Measurements from ENCODE around the gene RAD23B. TPM values are rescaled to one million over a fixed set of nuclear protein-coding genes. Genes with fewer than 3 reads are reported as not detected.

The RAD23B gene
- polyA plus RNA-seq, 1 donor, result 142 TPM

DNA sequence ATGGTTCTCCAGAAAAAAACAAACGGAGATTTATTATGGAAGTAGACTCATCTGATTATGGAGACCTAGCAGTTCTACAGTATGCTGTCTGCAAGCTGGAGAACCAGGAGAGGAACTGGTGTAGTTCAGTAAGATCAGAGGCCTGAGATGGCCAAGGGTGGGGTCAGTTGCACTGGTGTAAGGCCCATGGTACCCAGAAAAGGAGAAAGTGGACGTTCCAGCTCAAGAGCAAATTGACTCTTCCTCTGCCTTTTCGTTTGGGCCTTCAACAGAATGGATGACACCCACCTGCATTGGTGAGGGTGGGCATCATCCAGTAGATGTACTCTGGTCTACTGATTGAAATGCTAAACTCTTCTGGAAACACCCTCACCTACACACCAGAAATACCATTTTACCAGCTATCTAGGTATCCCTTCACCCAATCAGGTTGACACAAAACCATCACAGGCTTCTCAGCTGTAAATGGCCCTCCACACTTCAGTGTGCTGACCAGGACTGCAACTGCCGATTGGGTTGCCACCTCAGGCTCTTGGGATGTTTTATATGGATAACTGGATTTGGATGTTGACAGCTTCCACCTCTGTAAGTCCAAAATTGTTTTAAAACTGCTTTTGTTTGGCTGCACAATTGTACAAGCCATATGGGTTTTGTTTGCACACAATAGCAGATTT is 51.2 kb downstream of the RAD23B start:
- no peak for DNase-seq

DNA sequence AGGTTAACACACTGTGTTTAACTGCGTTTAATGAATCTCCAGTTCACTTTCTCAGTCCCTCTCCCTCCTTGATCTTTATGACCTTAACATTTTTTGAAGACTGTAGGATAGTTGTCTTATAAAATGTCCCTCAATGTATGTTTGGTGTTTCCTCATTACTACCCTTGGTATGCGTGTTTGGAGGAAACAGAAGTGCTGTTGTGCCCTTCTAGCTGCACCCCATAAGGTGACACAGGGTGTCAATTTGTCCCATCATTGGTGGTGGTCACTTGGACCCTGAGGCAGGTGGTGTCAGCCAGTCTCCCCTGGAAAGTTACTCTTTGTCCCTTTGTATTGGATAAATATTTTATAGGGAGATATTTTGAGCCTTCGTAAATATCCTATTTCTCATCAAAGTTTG is 52.3 kb downstream of the RAD23B start:
- no peak for DNase-seq

DNA sequence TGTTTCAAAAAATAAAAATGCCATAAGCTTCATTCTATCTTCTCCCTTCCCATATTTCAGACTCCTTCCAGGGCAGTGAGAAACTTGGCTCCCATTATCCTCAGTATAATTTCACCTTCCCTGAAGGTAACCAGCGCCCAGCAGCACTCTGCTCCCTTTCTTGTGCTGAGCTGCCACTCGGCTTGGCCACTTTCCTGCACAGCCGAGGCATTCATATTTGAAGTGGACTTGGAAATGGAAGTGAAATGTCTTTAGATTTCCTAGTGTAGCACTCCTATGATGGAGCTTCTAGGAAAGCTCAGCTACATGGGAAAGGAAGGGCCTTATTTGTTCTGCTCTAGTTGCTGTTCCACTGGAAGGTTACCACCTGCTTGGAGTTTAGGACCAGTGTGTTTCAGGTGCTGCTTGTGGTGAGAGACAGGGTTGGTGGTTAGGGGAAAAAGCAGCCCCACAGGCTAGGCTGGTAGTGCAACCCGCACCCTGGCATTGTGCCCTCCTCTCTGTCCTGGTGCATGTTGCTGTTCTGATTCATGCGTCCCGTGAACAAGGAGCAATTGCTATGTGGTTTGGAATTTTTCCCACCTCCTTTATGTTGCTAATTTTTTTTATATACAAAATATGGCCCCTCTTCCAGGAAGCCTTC is 53.8 kb downstream of the RAD23B start:
- DNase-seq, result no peak

DNA sequence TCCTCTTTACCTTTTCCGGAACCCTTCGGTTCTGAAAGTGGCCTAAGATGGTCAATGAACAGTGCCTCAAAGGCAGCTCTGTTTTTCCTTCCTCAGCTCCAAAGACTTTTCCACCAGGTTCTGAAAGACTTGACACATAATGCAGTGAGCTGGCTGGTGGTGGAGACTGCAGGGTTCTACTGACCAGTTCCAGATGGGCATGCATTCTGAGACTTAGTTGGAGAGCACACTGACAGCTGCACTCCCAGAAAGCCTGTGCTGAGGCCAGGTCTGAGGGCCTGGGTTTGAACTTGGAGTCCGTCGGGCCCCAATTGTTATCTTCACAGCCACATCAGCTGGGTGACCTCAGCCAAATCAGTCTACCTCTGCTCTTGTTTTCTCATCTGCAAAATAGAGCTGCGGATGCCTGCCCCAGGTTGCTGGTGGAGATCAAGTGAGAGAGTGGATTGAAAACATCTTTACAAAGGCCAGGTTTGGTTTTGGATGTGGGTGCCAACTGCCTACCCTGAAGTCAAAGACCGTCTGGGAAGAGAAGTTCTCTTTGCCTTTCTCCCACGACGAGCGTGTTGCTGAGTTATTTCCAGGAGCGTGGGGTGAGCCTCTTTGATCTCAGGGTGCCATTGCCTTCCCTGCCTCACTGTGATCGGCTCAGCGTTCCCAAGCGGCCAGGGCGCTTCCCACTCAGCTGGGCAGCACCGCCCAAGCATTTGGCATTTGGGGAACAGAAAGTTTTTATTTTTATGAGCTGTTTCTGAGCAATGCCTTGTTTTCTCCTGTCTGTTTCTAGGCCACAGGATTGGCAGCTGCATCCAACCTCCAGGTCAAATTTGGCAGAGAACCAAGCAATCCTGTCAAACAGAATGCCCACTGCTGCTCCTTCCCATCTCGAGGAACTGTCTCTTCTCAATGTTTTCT is 54.9 kb downstream of the RAD23B start:
- no peak for DNase-seq

DNA sequence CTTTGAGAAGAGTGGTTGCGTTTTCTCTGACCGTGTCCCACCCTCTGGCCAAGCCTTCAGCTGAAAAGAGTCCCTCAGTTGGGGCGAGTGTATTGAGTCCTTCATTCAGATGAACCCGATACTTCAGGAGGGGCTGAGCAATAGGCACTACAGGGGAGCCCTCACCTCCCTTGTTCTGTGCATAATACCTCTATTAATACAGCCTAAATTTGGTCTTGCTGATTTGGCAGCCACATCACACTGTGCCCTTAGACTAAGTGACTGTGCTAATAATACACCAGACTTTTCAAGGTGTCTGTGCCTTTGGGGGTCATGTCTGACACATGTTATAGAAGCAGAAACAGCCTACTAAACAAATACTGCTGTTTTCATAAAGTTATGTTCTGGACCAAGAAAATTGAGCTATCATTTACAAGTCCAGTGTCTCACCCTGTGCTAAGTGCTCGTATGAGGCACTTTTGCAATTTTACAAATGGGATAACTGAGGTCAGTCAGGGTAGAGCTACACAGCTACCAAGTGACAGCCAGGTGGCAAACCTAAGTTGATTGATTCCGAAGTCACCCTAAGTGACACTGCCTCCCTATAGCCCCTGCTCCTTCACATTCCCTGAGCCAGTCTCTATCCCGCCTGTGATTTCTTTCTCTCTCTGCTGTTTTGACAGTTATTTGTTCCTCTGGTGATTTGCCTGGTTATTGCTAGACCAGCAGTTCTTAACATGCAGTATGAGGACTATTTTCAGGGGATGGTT is 56.0 kb downstream of the RAD23B start:
- no peak for DNase-seq

DNA sequence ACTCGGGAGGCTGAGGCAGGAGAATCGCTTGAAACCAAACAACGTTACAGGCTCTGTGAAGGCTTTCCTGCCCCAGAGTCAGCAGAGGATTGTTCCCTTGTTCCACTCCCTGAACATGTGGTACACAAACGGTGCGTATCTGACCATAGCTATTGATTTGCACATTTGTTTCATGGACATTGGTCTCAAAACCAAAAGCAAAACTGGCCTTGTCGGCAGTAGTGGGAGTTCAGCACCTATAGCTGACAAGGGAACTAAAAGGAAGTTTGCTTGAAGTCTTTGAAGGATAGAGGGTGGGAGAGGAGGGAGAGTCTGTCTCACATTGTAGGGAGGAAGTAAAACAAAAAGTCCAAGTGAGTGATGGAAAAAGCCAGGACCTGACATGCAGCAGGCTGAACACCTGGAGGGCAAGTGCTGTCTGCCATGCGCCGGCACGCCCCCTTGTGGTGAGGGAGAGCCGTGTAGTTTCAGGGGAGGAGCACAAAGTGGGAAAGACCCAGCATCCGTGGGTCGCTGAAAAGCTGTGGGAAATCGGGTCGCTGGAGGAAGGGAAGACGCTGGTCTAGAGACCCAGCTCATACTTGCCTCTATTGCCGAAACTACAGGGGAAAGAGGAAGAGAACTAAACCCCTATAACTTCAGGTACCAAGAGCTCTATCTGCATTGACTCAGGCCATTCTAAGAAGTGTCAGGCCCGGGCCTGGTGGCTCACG is 58.0 kb downstream of the RAD23B start:
- peak; percentile 46 for DNase-seq

DNA sequence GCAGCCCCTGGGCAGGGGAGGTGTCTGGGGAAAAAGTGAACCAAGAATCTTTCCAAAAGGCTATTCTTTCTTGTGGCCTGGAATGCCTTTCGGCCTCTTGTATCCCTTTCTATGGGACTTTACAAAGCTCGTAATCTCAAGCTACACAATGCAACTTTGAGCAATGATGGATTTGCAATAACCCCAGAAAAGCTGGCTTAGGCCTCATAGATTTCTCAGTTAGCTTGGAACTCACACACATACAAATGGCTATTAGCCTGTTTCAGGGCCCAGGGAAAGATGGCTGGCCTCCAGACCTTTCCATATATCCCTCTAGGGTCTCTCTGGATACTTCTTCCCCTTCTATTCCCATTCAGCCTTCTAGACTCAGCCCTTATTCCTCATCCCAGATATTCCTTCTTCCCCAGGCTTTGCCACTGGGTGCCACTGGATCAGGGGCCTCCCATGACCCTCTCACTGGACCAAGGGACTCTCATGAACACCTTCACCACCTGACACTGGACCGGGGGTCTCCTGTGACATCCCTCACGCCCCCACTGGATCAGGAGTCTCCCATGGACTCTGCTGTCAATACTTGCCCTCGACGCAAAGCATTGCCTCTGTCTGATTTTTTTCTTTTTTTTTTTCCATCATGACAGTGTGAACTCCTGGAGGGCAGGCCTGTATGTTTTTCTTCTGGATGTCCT is 59.5 kb downstream of the RAD23B start:
- DNase-seq, result no peak

DNA sequence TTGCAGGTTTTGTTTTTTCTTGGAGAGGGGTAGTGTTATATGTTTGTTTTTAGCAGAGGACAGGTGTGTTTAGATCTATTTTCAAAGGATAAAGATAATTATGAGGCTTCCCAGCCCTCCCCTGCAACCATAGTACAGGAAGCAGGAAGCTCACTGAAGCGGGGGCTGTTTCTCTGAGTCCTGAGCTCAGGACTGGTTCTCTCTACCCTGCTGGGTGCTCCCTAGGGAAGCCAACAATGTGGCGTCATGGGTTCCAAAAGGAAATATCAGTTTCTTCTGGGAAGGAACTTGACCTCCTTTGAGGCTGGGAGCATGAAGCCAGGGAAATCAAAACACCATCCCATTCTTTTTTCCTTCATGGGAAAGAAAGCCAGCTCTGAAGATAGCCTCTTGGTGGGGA is 62.2 kb downstream of the RAD23B start:
- no peak for DNase-seq

DNA sequence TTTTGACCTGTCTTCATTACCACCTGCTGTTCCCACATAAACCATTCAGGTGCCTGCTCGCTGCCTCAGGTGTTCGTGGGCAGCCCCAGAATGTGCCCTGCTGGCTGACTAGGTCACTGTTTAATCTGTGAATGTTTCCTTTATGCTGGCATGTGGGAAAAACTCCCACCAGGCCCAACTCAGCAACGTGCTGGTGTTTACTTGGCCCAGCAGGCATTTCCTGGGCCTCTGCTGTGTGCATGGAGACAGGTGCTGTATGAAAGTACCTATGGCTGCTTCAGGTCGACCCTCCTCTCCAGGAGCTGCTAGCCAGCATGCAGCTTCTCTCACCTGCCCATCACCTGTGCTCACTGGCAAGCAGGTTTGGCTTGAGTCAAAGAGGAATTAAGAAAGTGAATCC is 65.8 kb downstream of the RAD23B start:
- DNase-seq, result no peak

DNA sequence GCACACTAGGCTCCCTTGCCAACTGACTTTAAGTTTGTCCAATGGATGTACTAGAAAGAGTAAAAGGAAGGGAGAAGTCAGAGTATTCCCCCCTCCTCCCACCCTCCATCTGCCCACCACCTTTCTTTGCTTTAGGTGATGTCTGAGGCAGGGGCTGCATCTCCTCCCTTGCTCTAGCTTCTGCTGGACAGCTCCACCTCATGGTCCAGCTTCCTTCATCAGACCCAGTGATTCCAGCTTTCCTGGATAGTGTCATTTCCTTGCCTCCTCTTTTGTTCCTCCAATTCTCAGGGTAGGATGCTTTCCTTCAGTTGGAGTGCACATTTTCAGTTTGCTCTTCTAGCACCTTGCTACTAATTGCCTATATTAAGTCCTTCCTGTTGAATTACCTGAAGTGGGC is 67.4 kb downstream of the RAD23B start:
- DNase-seq, result no peak

DNA sequence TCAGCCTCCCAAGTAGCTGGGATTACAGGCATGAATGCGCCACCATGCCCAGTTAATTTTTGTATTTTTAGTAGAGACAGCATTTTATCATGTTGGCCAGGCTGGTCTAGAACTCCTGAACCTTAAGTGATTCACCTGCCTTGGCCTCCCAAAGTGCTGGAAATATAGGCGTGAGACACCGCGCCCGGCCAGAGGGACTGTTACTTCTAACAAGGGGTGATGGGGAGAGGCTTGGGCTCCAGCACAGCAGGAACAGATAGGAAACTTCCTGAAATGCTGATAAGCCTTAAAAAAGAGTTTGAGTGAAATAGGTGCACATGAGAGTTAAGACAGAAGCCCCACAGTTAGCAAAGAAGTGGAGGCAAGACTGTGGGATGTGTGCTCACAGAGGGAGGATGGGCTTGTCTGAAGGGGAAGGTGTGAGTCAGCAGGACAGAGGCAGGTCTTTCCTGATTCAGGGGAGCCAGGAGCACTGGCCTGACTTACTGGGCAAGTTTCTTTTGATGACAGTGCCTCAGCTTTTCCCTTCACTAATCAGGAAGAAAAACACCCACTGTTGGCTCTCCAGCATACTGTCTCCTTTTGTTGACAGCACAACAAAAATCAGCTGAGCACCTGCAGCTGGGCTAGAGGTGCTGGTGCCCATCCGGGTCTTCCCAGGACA is 68.4 kb downstream of the RAD23B start:
- no peak for DNase-seq

DNA sequence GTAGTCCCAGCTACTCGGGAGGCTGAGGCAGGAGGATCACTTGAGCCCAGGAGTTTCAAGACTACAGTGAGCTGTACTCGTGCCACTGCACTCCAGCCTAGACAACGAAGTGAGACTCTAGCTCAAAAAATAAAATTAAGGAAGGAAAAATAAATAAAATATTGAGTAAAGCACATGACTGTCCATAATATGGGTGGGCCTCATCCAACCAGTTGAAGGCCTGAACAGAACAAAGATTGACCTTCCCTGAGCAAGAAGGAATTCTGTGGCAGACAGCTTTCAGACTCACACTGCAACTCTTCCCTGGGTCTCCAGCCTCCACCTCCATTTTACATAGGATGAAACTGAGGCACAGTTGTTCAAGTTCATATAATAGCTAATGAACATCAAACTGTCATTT is 72.3 kb downstream of the RAD23B start:
- no peak for DNase-seq

DNA sequence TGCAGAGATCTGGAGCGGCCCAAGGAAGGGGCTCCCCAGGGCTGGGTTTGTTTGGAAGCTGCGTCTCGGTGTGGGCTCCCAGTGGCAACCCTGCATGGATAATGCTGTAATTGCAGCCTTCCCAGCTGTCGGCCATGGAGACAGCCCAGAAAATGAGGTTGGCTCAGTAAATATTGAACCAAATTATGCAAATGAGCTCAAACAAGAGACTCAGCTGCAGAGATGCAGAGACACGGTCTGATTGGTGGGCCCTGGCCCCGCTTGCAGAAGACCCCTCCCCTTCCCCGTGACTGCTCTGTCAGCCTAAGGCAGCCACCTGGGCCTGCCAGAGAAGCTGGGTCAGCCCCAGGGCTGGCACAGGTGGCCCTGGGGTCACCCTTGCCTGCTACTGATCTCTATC is 75.9 kb downstream of the RAD23B start:
- DNase-seq, result no peak

DNA sequence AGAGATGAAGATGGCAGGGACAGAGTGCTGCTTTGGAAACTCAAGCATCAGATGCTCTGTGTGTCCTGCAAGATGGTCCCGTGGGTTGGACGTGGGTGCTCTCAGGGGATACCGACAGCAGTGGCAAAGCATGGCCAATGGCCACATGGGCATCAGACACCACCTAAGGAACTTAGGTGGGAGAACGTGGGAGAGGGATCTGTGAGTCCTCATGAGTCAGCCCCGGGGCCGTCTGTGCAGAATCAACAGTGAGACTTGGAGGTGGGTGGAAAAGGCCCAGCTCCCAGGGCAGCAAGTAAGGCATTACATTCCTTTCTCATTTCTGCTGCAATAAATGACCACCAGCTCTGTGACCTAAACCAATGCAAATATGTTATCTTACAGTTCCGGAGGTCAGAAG is 77.0 kb downstream of the RAD23B start:
- no peak for DNase-seq

DNA sequence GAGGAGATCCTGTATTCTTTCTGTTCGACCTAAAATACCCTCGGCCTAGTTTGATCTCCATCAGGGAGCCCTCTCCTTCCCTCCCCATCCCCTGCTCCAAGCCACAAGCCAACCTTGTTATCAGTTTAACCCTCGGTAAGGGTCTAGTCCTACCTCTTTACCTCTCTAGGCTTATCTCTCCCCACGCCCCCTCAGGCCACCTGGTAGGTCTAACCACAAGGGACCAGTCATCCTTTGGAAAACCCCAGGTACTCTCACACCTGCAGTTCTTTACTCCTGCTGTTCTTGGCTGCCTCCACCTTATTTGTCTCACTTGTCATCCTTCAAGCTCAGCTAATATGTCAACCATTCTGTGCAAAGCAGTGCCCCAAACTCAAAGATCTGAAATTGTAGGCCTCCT is 78.7 kb downstream of the RAD23B start:
- no peak for DNase-seq

DNA sequence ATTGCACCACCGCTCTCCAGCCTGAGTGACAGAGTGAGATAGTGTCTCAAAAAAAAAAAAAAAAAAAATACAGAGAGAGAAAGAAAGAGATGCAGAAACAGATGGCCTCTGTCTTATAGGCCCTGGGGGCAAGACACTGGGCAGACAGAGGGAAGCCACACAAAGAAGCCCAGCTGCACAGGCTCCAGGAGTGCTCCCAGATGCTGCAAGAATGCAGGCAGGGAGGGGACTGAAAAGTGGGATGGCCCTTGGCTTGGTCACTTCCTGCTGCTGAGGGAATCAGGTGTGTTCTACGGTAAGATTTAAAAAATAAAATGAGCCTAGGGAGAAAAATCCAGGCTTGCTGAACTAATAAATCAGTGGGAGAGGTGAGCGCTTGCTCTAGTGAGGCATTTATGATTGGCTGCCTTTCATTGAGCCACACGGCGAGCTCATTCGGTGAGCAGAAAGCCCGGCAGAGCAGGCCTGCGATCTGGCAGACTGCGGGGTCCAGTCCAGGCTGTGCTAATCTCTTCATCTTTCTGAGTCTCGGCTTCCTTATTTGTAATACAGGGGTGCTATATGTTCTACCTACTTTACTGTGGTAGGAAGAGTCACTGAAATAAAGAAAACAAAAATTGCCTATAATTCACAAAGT is 80.6 kb downstream of the RAD23B start:
- DNase-seq, result no peak

DNA sequence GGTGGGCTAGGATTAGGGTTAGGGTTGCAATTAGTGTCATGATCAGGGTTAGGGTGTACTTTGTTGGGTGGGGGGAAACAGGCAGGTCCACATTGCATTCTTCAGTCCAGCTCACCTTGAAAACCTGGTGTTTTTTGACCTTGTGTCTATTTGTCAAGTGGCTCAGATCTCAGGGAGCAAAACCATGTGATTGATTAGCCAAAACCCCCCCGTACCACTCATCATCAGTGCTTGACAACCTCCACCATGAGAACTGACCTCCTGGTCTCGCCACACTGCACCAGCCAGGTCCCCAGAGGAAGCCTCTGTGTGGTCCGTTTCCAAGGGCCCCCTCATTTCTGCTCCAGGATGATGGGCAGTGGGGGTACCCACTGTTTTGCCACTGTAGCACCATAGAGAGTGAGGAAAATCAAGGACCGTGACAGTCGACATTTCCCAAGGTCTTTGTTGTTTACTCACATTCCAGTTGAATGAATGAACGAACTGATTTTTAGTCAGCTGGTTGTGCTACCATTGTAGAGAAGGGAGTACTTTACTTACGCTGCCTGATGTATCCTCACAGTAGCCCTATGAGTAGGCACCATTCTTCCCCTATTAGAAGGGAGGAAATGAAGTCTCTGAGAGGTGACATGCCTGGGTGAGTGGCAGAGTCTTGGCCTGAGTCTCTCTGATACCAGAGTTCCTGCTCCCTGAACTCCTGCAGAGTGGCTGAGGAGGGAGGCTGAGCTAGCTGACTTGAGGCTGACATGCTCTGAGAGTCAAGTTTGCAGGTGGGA is 84.8 kb downstream of the RAD23B start:
- DNase-seq, result peak; percentile 12

DNA sequence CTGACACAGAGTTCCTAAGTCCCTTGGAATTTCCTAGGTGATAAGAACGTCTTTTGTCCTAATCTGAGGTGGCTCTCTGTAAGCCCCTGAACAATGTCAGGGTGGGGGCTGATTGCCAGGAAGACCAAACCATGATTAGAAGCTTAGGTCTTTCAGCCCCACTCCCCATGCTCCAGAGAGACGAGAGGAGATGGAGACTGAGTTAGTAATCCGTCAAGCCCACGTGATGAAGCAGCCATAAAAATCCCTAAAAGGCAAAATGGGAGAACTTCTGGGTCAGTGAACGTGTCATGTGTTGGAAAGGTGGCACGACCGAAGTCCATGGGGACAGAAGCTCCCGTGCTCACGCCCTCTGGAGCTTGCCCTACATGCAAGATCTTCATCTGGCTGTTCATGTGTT is 85.6 kb downstream of the RAD23B start:
- DNase-seq, result no peak

DNA sequence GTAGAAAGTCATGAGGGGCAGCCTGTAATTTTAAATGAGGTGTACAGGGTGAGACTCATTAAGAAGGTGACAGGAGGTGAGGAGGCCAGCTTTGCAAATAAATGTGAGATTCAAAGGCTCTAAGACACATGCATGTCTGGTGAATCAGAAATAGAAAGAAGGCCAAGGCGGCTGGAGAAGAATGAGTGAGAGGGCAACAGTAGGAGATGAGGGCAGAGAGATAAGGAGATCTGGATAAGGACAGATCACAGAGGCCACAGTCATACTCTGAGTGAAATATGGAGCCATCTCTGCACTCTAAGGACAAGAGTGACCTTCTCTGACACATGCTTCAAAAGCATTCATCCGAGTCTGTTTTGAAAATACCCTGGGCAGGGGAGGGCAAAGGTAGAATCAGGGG is 90.7 kb downstream of the RAD23B start:
- DNase-seq, result no peak
